HepG2 (cell line): ENCODE data around the gene CHD9. TPM values are rescaled to one million over a fixed set of nuclear protein-coding genes. Genes with fewer than 3 reads are reported as not detected.

Experiments used
- ATAC-seq: fragments of 200-7000 bp; cut with Tn5 transposase; 3 replicates; pipeline ENCODE4 v1.9.1; 2020; ENCODE audit warnings: mild to moderate bottlenecking, moderate library complexity
- BruUV-seq: library from RNA; stranded (reverse); fragments of 400-500 nt; replicated peaks from 2 replicates; lab custom pipeline; 2021; lab: Mats Ljungman, UMichigan
- CTCF ChIA-PET: fragments of 300-600 bp; formaldehyde crosslinking; extraction: SDS; loops from one replicate; lab custom pipeline; 2021; ENCODE audit warnings: low total read pairs, inconsistent platforms, low intra/inter-chr PET ratio; lab: Yijun Ruan, JAX
- POLR2A ChIA-PET: fragments of 350-600 bp; sonication (Branson Sonifier 250); formaldehyde crosslinking; loops from one replicate; lab custom pipeline; 2020; ENCODE audit warnings: antibody characterized with exemption, inconsistent platforms; lab: Yijun Ruan, JAX
- DNase-seq: peaks from one replicate; pipeline ENCODE4 v3.0.0-alpha.2; 2015; ENCODE audit warnings: low spot score
- FAIRE-seq: peaks from 3 replicates; lab custom pipeline; 2011; peaks lifted over from hg19 to GRCh38; lab: Jason Lieb, UNC
- H2AFZ ChIP-seq: one replicate; pipeline ENCODE4 v1.6.1; 2011; ENCODE audit warnings: low read length, inconsistent platforms
- H3K27ac ChIP-seq: fragments of 300-600 bp; 3 replicates; pipeline ENCODE4 v1.8.0; 2011; ENCODE audit warnings: mixed run types, mild to moderate bottlenecking, mixed read lengths, low read length, inconsistent platforms; ENCODE audit not compliant: insufficient read depth; ENCODE audit errors: extremely low read length
- H3K27me3 ChIP-seq, 2 experiments: fragments of 200-600 bp in 1 of 2; 2 replicates in 1 of 2; 3 replicates in 1 of 2; pipeline versions ENCODE4 v1.6.0 to v1.8.0; 2011; ENCODE audit warnings: low read length in 2 of 2, mild to moderate bottlenecking in 2 of 2, moderate library complexity in 2 of 2, inconsistent platforms in 1 of 2; ENCODE audit not compliant: insufficient read depth in 2 of 2, control insufficient read depth in 1 of 2
- H3K36me3 ChIP-seq, 2 experiments: fragments of 200-600 bp in 1 of 2; replicated peaks in 1 of 2; 2 replicates in 1 of 2; 3 replicates in 1 of 2; pipeline versions ENCODE4 v1.5.1 to v1.8.0; 2011; ENCODE audit warnings: low read length in 2 of 2, inconsistent platforms in 1 of 2; ENCODE audit not compliant: insufficient read depth in 2 of 2, control insufficient read depth in 1 of 2
- H3K4me1 ChIP-seq: 2 replicates; pipeline ENCODE4 v1.5.1; 2012; ENCODE audit warnings: low read length, inconsistent platforms; ENCODE audit not compliant: insufficient read depth
- H3K4me2 ChIP-seq: 2 replicates; pipeline ENCODE4 v1.6.0; 2011; ENCODE audit warnings: low read depth, low read length, inconsistent platforms
- H3K4me3 ChIP-seq, 3 experiments: fragments of 200-600 bp in 1 of 3; sonication (generic), shearing (Covaris generic) in 1 of 3; replicated peaks in 1 of 3; 2 replicates each; pipeline ENCODE4 v1.5.1; 2011 to 2016; ENCODE audit warnings: low read length in 3 of 3, inconsistent platforms in 2 of 3, low read depth in 2 of 3, mild to moderate bottlenecking in 2 of 3, control low read depth in 1 of 3, mixed read lengths in 1 of 3; ENCODE audit not compliant: insufficient read depth in 1 of 3
- H3K79me2 ChIP-seq: one replicate; pipeline ENCODE4 v1.6.1; 2011; ENCODE audit warnings: low read length, inconsistent platforms; ENCODE audit not compliant: insufficient read depth
- H3K9ac ChIP-seq: 2 replicates; pipeline ENCODE4 v1.6.0; 2011; ENCODE audit warnings: mild to moderate bottlenecking, low read depth, low read length, inconsistent platforms; ENCODE audit not compliant: insufficient read depth
- H3K9me3 ChIP-seq: 2 replicates; pipeline ENCODE4 v1.5.1; 2012; ENCODE audit warnings: mild to moderate bottlenecking, low read length
- H4K20me1 ChIP-seq: 2 replicates; pipeline ENCODE4 v1.6.0; 2011; ENCODE audit warnings: inconsistent platforms, mild to moderate bottlenecking, low read length, moderate library complexity; ENCODE audit not compliant: insufficient read depth
- ATRX ChIP-seq: sonication (generic); formaldehyde crosslinking; IDR thresholded peaks from 2 replicates; pipeline ENCODE4 v1.4.0; 2020; ENCODE audit warnings: missing genetic modification reagents, borderline replicate concordance
- CBX1 ChIP-seq: IDR thresholded peaks from one replicate; pipeline ENCODE4 v1.6.1; 2016; ENCODE audit warnings: antibody characterized with exemption, low read depth
- MEIS1 ChIP-seq: sonication (generic); formaldehyde crosslinking; IDR thresholded peaks from 2 replicates; pipeline ENCODE4 v1.9.0; 2021; ENCODE audit warnings: mild to moderate bottlenecking, missing genetic modification reagents, moderate library complexity, borderline replicate concordance
- NFATC3 ChIP-seq: sonication (generic); formaldehyde crosslinking; IDR thresholded peaks from 2 replicates; pipeline ENCODE4 v1.5.1; 2020; ENCODE audit warnings: mild to moderate bottlenecking, missing genetic modification reagents
- NR3C1 ChIP-seq: sonication (generic); formaldehyde crosslinking; IDR thresholded peaks from 2 replicates; pipeline ENCODE4 v1.4.0; 2020; ENCODE audit warnings: missing genetic modification reagents
- RARA ChIP-seq: IDR thresholded peaks from 2 replicates; pipeline ENCODE4 v1.6.1; 2016; ENCODE audit warnings: missing genetic modification reagents, missing compliant biosample characterization
- SYNCRIP ChIP-seq: fragments of 200-400 bp; formaldehyde crosslinking; IDR thresholded peaks from 2 replicates; pipeline ENCODE4 v1.6.1; 2018; ENCODE audit warnings: mild to moderate bottlenecking, low read depth, low read length; ENCODE audit not compliant: insufficient read depth
- ZFYVE20 ChIP-seq: sonication (generic); formaldehyde crosslinking; IDR thresholded peaks from 2 replicates; pipeline ENCODE4 v1.8.0; 2023; ENCODE audit warnings: low read depth, mild to moderate bottlenecking, moderate library complexity, missing genetic modification reagents, borderline replicate concordance
- WGBS: methylation state at CpG from one replicate; pipeline ENCODE4 v1.1.6; 2017; ENCODE audit warnings: low lambda C conversion rate; 5-methylcytosine and 5-hydroxymethylcytosine counted together
- in situ Hi-C: cut with HindIII; loops from 2 replicates; pipeline ENCODE4 v1.10.0; 2017; ENCODE audit warnings: low pct_unique_long_range_greater_than_20kb; ENCODE audit not compliant: extremely low pct_ligation_motif_present
- intact Hi-C: fragments of 100-400 bp; cut with micrococcal nuclease; formaldehyde crosslinking; loops from one replicate; pipeline ENCODE4 v1.10.0; 2022; ENCODE audit not compliant: unreplicated experiment
- polyA plus RNA-seq, 8 experiments: library from polyadenylated mRNA; depleted of rRNA in 3 of 8; stranded (reverse) in 7 of 8; unstranded in 1 of 8; fragments of >200 nt; fragmentation: Illumina TruSeq in 4 of 8; extraction: Trizol in 4 of 8; gene quantifications; 2 replicates each; pipeline versions ENCODE4 v1.2.1 to v1.2.3, GENCODE V29; 2011 to 2016; ENCODE audit warnings: low read depth in 4 of 8, missing spikeins in 1 of 8, mixed read lengths in 1 of 8; ENCODE audit not compliant: insufficient read depth in 1 of 8
- total RNA-seq, 5 experiments: library from RNA; depleted of rRNA; stranded (reverse); fragments of >200 nt; fragmentation: Illumina TruSeq; extraction: Trizol; gene quantifications; 2 replicates each; pipeline ENCODE4 v1.2.3, GENCODE V29; 2016; ENCODE audit warnings: low read depth in 1 of 5
- TF ChIP-seq, protein P1 (sequence below): sonication (generic); formaldehyde crosslinking; IDR thresholded peaks from 2 replicates; pipeline ENCODE4 v1.5.1; 2020; ENCODE audit warnings: mild to moderate bottlenecking, missing genetic modification reagents
- TF ChIP-seq, protein P2 (sequence below): sonication (generic); formaldehyde crosslinking; IDR thresholded peaks from 2 replicates; pipeline ENCODE4 v1.4.0; 2020; ENCODE audit warnings: missing genetic modification reagents, borderline replicate concordance

The CHD9 gene
- total and polyA plus RNA-seq, 2 of the 13 experiments (the other 11 are each of a cell fraction or from before 2014, with no cell fraction given) = 23.4 to 27.7 TPM

DNA sequence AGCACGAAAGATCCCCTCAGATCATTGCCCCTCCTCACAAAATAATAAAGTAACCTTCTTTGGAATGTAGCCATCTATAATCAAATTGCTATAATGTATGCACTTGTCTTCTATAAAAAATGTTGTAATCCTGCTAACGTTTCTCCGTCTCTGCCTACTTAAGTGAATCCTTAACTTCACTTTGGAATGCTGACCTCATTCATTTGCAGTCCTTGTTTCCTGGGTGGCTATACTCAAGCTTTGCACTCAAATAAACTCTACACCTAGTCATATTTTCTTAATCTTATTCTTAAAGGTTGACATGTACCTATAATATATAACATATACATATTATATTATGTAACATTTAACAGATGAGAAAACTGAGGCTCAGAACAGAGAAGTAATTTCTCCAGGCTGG lies 24.8 kb upstream of the CHD9 start:
- no peak overlapping the region for H3K4me2 ChIP-seq
- no peak for ATAC-seq
- in situ Hi-C loops = no loop called here
- FAIRE-seq = no peak
- POLR2A ChIA-PET = no interaction called here
- no peak overlapping the region for H3K4me3 ChIP-seq
- no peak overlapping the region for H2AFZ ChIP-seq
- H3K36me3 ChIP-seq = no peaks in the 10 kb centered on the region
- intact Hi-C loops = loop anchor here (10.0 kb wide), 1 partner anchor 115 kb away; no protein-coding TSS in a partner anchor
- TF ChIP-seq, protein P1, sequence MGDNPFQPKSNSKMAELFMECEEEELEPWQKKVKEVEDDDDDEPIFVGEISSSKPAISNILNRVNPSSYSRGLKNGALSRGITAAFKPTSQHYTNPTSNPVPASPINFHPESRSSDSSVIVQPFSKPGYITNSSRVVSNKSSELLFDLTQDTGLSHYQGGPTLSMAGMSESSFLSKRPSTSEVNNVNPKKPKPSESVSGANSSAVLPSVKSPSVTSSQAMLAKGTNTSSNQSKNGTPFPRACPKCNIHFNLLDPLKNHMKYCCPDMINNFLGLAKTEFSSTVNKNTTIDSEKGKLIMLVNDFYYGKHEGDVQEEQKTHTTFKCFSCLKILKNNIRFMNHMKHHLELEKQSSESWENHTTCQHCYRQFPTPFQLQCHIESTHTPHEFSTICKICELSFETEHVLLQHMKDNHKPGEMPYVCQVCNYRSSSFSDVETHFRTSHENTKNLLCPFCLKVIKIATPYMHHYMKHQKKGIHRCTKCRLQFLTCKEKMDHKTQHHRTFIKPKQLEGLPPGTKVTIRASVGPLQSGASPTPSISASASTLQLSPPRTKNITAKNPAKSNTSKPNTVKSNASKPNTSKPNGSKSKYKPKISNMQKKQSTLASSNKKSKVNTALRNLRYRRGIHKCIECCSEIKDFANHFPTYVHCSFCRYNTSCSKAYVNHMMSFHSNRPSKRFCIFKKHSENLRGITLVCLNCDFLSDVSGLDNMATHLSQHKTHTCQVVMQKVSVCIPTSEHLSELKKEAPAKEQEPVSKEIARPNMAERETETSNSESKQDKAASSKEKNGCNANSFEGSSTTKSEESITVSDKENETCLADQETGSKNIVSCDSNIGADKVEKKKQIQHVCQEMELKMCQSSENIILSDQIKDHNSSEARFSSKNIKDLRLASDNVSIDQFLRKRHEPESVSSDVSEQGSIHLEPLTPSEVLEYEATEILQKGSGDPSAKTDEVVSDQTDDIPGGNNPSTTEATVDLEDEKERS (CRISPR knock-in tag) = no peak
- TF ChIP-seq, protein P2, sequence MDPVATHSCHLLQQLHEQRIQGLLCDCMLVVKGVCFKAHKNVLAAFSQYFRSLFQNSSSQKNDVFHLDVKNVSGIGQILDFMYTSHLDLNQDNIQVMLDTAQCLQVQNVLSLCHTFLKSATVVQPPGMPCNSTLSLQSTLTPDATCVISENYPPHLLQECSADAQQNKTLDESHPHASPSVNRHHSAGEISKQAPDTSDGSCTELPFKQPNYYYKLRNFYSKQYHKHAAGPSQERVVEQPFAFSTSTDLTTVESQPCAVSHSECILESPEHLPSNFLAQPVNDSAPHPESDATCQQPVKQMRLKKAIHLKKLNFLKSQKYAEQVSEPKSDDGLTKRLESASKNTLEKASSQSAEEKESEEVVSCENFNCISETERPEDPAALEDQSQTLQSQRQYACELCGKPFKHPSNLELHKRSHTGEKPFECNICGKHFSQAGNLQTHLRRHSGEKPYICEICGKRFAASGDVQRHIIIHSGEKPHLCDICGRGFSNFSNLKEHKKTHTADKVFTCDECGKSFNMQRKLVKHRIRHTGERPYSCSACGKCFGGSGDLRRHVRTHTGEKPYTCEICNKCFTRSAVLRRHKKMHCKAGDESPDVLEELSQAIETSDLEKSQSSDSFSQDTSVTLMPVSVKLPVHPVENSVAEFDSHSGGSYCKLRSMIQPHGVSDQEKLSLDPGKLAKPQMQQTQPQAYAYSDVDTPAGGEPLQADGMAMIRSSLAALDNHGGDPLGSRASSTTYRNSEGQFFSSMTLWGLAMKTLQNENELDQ (CRISPR knock-in tag) = no peak
- TF ChIP-seq SYNCRIP = no peak
- no peak for TF ChIP-seq ATRX (CRISPR knock-in tag)
- TF ChIP-seq RARA = no peak
- TF ChIP-seq NR3C1 (CRISPR knock-in tag) = no peak
- no peak for TF ChIP-seq CBX1
- no peak for TF ChIP-seq NFATC3 (CRISPR knock-in tag)
- no peak for TF ChIP-seq MEIS1 (CRISPR knock-in tag)
- no peak for TF ChIP-seq ZFYVE20 (CRISPR knock-in tag)
- H3K9me3 ChIP-seq = peaks cover 6% of the 10 kb centered on the region; the same call in 1 of the 2 replicates
- H3K27ac ChIP-seq = no peak overlapping the region
- no peaks in the 10 kb centered on the region for H3K79me2 ChIP-seq
- BruUV-seq = no TSS peak
- H4K20me1 ChIP-seq = no peaks in the 10 kb centered on the region
- DNase-seq = no peak
- peaks cover 0 to 4% of the 10 kb centered on the region in 2 experiments; a peak in 1 of 5 replicates for H3K27me3 ChIP-seq
- WGBS = 39% methylated on average over 3 of the region's 3 CpGs
- CTCF ChIA-PET = no interaction called here
- peaks cover 3% of the 10 kb centered on the region for H3K4me1 ChIP-seq
- H3K9ac ChIP-seq = no peak overlapping the region
